Right lobe of liver (tissue), 6 donors: ENCODE results near the gene RNF217. TPM values are rescaled to one million over a fixed set of nuclear protein-coding genes. Genes with fewer than 3 reads are reported as not detected.

ENCODE experiments used
- ATAC-seq, 4 donors: fragments of 200-7000 bp; cut with Tn5 transposase; one replicate each; pipeline ENCODE4 v1.9.1; 2020; ENCODE audit warnings: mild to moderate bottlenecking in 4 of 4, moderate library complexity in 4 of 4
- DNase-seq, 3 donors: peaks; one replicate each; pipeline ENCODE4 v3.0.0-alpha.2; 2020
- H3K27ac ChIP-seq, 3 donors: fragments of 200-600 bp; one replicate each; pipeline ENCODE4 v1.8.0; 2022
- H3K27me3 ChIP-seq, 2 donors: fragments of 200-600 bp; one replicate each; pipeline ENCODE4 v1.8.0; 2022
- H3K36me3 ChIP-seq, 4 donors: fragments of 200-600 bp; sonication (generic) in 1 of 4; one replicate each; pipeline versions ENCODE4 v1.5.1 to v1.8.0; 2017 to 2022; ENCODE audit warnings: control low read depth in 1 of 4
- H3K4me1 ChIP-seq, 4 donors: fragments of 200-600 bp; sonication (generic) in 1 of 4; one replicate each; pipeline versions ENCODE4 v1.5.1 to v1.8.0; 2017 to 2022; ENCODE audit warnings: control low read depth in 1 of 4
- H3K4me3 ChIP-seq, 3 donors: fragments of 200-600 bp; one replicate each; pipeline ENCODE4 v1.8.0; 2022
- H3K9me3 ChIP-seq, 4 donors: fragments of 200-600 bp; sonication (generic) in 1 of 4; one replicate each; pipeline versions ENCODE4 v1.5.1 to v1.8.0; 2017 to 2022; ENCODE audit warnings: control low read depth in 1 of 4
- CTCF ChIP-seq, 4 donors: fragments of 200-600 bp in 3 of 4; fragments of 450-650 bp in 1 of 4; IDR thresholded peaks; one replicate each; pipeline versions ENCODE4 v1.5.1 to v1.8.0; 2016 to 2022; ENCODE audit warnings: antibody characterized with exemption in 4 of 4, mild to moderate bottlenecking in 2 of 4
- POLR2A ChIP-seq: fragments of 450-650 bp; IDR thresholded peaks from one replicate; pipeline ENCODE4 v1.6.1; 2017; ENCODE audit warnings: antibody characterized with exemption, mild to moderate bottlenecking
- WGBS: methylation state at CpG from one replicate; pipeline ENCODE4 v1.1.6; 2018; ENCODE audit warnings: low coverage, low lambda C conversion rate; ENCODE audit not compliant: insufficient coverage; ENCODE audit errors: missing lambda C conversion rate; 5-methylcytosine and 5-hydroxymethylcytosine counted together
- intact Hi-C, 2 donors: fragments of 100-400 bp; cut with DNase I; formaldehyde crosslinking; loops; one replicate each; pipeline versions ENCODE4 v1.11.2 to v1.14.1; 2022
- total RNA-seq, 6 experiments: library from RNA; depleted of rRNA in 2 of 6; stranded (reverse); fragments of >200 nt in 2 of 6; fragmentation: NEBNext Ultra II Directional in 3 of 6; extraction: Animal tissue kit (Norgen Biotek cat#: 25700) in 3 of 6; gene quantifications; one replicate each; pipeline versions ENCODE4 v1.1.0 to v1.2.4, GENCODE V29; 2016 to 2023
- donor health status: DM: no; HTN: yes; CAD: no.
- donor health status: DM: no; HTN: no; CAD: no.
- donor health status: DM: no; HTN: no; CAD: no.
- donor health status: DM: no; HTN: yes; CAD: no.
- donor health status: DM: no; HTN: yes; CAD: no.

Gene RNF217
- total RNA-seq, 6 experiments from 2014 or later: 9.8 to 20.7 (median 14.3) TPM

GRCh38 chr6:125078602-125079321, 116.5 kb downstream of the RNF217 start:
- DNase-seq (no peak), ATAC-seq (no peak)
- Histone ChIP-seq H3K4me3 (no peak overlapping the region), H3K4me1 (no peaks in the 10 kb centered on the region), H3K27ac (no peak overlapping the region), H3K9me3 (no peaks in the 10 kb centered on the region), H3K36me3 (peaks cover 0 to 21% (median 0%) of the 10 kb centered on the region in 4 donors), H3K27me3 (no peaks in the 10 kb centered on the region)
- no peak for TF ChIP-seq POLR2A
- TF ChIP-seq CTCF (IDR thresholded peaks at IDR 0.05): no peak
- intact Hi-C loops: no loop called here
- WGBS: 91% methylated on average over 4 of the region's 5 CpGs

- Histone ChIP-seq H3K4me3 (no peak overlapping the region), H3K9me3 (no peaks in the 10 kb centered on the region), H3K4me1 (no peaks in the 10 kb centered on the region), H3K27ac (no peak overlapping the region), H3K36me3 (peaks cover 0 to 12% (median 0%) of the 10 kb centered on the region in 4 donors), H3K27me3 (no peaks in the 10 kb centered on the region)
- ATAC-seq (no peak), DNase-seq (no peak)
- WGBS: 87% methylated on average over 8 of the region's 8 CpGs
- intact Hi-C loops: no loop called here
- TF ChIP-seq CTCF (IDR thresholded peaks at IDR 0.05) (no peak), POLR2A (no peak)
Observed at GRCh38 chr6:125082908-125083683, 120.9 kb downstream of the RNF217 start.

GRCh38 chr6:125083684-125083990, 121.4 kb downstream of the RNF217 start:
- DNase-seq: no peak
- 88% methylated on average over 2 of the region's 2 CpGs for WGBS
- TF ChIP-seq POLR2A (no peak), CTCF (IDR thresholded peaks at IDR 0.05) (no peak)
- H3K4me1 ChIP-seq: no peaks in the 10 kb centered on the region
- ATAC-seq: no peak
- no peak overlapping the region for H3K4me3 ChIP-seq
- no peak overlapping the region for H3K27ac ChIP-seq
- H3K9me3 ChIP-seq: no peaks in the 10 kb centered on the region
- H3K36me3 ChIP-seq: peaks cover 0 to 12% (median 0%) of the 10 kb centered on the region in 4 donors
- no peaks in the 10 kb centered on the region for H3K27me3 ChIP-seq
- intact Hi-C loops: no loop called here

GRCh38 chr6:125086716-125087115, 124.5 kb downstream of the RNF217 start:
- no peak for ATAC-seq
- peaks cover 0 to 12% (median 0%) of the 10 kb centered on the region in 4 donors for H3K36me3 ChIP-seq
- intact Hi-C loops: no loop called here
- TF ChIP-seq CTCF (IDR thresholded peaks at IDR 0.05) (no peak), POLR2A (no peak)
- no peaks in the 10 kb centered on the region for H3K27me3 ChIP-seq
- no peaks in the 10 kb centered on the region for H3K9me3 ChIP-seq
- no peaks in the 10 kb centered on the region for H3K4me1 ChIP-seq
- H3K27ac ChIP-seq: no peak overlapping the region
- H3K4me3 ChIP-seq: no peak overlapping the region
- DNase-seq: no peak
